CD4-positive, alpha-beta T cell treated with Interleukin-15 for 4 hours (primary cell): Measurements from ENCODE around the gene EDEM1.

Source experiments
- DNase-seq: peaks from one replicate; pipeline ENCODE4 v3.0.0-alpha.2; 2020; ENCODE audit warnings: low spot score

The EDEM1 gene

DNA sequence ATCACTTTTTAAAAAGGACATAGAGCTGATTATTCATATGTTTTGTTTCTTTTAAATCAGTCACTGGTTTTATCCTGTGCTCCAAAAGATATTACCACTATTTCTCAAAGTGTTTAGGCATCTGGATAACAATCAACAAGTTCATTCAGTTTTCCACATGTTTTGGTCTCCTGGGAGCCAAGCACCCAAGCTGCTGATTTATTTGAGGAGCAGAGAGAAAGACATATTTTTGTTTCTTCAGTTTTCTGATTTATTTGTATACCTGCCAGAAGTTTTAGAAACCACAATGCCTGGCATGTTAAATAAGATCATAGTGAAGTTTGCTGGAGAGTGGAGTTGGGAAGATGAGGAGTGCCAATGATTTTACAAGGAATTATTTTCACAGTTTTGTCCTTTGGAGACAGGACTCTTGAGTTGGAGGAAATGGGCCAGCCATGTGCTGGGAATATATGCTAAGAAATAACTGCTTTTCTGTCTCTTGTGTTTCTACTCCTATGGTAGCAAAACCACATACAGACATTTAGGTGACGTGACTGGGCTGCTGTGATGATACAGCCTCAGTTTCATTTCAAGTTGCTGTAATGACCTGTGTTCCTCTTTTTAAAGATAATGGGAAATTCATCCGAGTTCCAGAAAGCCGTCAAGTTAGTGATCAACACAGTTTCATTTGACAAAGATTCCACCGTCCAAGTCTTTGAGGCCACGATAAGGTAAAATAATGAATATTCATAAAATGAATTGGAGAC is 11.7 kb downstream of the EDEM1 start:
- DNase-seq, result no peak

DNA sequence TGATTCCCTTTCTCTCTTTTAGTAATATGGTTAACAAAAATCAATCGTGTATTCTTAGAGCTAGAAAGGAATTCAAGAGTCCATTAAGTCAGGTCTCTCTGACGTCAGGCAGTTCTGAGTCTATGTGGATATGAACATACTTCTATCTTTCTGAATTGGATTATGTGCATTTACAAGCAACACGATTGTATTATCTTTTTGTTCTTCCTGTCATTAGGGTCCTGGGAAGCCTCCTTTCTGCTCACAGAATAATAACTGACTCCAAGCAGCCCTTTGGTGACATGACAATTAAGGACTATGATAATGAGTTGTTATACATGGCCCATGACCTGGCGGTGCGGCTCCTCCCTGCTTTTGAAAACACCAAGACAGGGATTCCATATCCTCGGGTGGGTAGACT is 14.0 kb downstream of the EDEM1 start:
- no peak for DNase-seq

DNA sequence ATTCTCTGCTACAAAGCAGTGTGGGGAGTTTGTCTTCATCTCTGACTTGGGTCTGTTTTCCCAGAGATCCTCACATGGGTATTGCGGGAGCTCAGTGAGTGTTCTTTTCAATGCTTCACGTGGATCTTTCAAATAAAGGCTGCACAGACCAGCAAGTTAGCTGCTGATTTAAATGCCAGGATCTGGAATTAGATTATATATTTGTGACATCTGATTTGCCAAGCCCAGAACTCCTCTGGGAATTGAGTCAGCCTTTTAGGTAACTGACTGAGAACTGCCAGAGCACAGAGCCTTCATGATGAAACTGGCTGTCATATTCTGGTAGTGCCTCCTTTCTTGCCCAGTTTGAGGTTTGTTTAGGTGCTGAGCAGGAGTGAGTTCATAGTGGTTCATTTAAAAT is 14.7 kb downstream of the EDEM1 start:
- DNase-seq, result no peak

DNA sequence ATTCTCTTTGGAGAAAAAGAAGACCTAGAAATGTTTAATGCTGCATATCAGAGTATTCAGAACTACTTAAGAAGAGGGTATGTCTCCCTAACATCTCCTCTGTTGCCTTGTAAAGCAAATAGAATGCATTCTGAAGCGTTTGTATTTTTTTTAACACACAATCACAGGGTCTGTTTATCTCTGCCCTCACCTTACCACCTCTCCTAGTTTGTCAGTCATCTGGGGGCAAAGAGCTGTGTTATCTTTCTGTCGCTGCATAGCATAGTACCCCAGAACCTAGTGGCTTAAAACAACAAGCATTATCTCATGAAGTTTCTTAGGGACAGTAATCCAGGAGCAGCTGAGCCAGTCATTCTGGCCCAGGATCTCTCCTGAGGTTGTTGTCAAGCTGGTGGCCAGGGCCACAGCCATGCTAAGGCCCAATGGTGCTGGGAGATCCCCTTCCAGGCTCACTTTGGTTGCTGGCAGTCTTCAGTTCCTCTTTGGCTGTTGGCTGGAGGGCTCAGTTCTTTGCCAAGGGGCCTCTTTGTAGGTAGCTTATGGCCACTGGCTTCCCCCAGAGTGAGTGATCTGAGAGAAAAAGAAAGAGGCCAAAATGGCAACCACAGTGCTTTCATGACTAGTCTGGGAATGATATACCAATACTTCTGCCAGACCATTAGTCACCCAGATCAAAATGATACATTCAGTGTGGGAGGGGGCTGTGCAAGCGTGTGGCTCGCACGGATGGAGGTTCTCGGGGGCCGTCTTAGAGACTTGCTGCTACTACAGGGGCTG is 17.8 kb downstream of the EDEM1 start:
- no peak for DNase-seq

DNA sequence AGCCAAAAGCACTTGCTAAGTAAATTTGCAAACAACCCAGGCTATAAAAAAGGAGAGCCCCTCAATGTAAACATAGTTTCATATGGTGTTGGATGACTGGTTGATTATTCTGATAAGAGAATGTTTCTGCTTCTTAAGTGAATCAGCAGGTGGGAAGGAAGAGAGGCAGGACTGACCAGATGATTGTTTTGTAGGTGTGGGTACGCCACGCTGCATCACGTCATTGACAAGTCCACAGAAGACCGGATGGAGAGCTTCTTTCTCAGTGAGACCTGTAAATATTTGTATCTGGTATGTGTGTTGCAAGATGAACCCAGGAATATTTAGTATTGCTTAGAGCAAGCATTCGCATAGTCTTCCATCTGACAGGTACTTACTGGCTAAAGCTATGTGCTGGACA is 23.4 kb downstream of the EDEM1 start:
- DNase-seq, result no peak

DNA sequence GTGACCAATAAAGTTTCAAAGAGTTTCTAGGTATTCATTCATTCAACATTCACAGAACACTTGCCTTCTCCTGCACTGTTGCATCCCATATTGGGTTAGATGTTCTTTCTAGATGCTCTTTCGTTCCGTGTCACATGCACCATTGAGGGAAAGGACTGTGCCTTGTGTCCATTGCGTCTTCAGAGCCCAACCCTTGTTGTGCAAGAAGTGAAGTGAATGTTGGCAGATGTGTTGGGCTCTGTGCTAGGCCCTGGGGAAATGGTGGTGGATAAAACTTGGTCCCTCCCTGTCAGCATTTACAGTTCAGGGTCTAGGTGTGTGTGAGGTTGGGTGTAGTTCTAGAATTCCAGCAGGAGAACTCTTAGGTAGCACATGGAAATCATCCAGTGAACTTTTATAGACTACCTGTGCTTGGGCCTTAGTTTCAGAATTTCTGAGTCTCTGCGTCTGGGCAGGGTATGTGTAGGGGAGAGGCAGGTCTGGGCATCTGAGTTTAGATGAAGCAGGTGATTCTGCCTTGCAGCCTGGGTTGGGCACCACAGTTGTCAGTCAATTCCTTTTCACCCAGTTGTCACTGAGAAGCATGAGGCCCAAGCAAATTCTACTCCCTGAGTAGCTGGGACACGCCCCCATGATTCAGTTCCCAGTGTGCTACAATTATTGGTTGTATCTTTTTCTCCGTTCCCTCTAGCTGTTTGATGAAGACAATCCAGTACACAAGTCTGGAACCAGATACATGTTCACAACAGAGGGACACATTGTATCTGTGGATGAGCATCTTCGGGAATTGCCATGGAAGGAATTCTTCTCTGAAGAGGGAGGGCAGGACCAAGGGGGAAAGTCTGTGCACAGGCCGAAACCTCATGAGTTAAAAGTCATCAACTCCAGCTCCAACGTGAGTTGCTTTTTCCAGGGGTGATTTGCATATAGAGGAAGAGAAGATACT is 25.4 kb downstream of the EDEM1 start:
- no peak for DNase-seq

DNA sequence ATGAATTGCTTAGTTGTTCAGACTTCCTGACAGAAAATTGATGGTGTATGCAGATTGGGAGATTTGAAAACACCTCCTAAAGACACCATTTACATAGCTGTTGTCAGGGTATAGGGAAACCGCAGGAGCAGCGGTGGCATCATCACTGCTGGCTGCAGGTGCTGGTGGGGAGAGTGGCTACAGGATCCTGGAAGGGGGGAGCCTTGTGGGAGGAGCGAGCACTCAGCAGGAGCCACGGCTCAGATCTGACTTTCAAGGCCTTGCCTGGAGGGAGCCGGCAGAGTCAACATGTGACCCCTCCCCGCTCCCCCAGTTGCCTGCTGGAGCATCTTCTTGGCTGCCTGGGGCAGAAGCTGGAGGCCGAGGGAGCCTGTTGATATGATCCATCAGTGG is 26.1 kb downstream of the EDEM1 start:
- no peak for DNase-seq

DNA sequence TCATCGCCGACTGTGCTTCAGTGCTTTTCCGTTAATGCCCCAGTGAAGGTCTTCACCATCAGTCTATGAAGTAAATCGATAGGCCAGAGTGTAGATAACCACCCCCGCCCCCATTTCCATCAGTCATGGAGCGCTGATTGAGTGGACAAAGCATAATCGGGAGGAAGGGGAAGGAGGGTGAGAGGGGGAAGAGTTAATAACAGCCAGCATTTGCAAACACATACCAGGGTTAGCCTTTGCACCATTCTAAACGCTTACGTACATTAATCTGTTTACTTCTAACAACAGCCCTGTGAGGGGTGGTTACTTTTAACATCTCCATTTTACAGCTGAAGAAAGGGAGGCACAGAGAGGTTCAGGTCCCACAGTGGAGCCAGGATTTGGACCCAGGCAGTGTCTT is 26.8 kb downstream of the EDEM1 start:
- no peak for DNase-seq

DNA sequence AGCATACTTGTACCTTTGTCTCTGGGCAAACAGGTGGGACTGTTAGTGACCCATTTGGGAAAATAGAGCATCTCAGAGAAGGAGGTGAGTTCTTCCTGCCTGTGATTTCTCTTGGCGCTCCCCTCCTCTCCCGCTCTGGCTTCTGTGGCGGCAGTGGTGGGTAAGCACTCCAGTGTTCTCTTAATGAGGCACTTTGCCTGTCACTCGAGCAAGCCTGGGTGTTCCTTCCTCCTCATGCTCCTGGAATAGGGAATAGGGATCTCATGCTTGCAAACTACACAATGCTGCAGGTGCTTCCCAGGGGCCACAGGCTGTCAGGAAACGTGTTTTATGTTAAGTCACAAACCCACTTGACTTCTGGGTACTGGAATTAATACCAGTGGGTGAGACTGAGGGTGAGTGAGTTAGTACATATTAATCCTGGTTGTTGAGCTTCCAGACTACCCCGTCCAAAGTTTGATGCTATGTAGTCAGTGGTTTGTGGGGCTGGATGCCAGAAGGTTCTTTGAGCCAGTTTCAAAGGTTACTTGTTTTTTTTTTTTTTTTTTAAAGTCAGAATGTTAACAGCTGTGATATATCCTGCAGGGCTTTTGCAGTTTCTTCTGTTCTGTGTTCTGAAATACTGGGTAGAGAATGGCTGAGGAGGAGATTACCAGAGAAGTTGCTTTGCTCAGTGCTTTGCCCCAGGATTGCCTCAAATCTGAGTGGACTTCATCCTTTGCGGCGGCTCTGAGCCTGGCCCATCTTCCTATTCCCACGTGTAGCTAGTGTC is 30.5 kb downstream of the EDEM1 start:
- DNase-seq, result no peak

DNA sequence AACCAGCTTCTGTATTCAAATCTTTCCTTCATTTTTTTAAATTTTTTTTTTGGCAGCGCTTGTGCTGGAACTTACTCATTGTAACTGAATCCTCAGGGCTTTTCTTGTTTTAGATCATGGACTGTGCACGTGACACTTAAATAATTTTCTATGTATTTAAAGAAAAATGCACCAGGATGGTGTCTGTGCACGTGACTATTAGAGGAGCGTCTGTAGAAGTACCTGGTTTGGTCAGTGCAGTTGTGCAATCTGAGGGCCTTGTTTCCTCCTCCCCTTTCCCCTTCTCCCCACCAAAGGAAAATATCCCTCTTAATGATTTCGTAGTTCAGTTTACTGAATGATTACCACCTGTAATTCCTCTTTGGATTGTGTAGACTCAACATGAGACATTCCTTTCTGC is 31.3 kb downstream of the EDEM1 start:
- no peak for DNase-seq

DNA sequence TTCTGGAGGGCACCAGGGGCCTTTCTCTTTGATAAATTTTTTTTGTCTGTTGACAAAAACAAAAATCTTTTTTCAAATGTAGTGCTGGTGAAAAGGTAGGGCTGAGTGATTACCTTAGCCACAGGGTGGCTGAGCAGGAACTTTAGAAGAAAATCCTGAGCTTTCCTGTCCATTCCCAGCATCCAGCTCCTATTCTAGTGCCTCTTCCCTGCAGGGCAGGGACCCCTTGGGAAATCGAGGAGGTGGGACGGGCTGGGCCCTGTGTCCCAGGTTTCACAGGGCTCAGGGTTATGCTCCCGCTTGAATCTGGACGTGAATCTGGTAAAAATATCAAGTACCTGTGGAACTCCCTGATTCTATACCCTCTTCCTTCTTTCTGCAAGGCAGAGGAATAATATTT is 31.7 kb downstream of the EDEM1 start:
- DNase-seq, result no peak

DNA sequence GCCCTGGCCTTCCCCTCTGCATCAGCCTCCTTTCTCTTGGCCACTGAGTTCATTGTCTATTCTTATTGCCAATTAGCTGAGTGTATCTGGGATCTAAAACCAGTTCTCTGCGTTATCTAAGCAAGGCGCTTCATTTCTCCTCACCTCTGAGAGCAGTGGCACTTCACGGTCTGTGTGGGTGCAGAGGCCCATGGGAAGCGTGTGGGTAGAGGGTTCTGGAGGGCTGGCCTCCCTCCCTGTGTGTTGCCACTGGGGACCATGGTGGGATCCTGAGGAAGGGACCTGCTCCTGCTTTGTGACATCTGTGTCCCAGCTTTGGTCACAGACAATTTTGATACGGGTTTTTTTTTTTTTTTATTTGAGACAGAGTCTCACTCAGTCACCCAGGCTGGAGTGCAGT is 32.7 kb downstream of the EDEM1 start:
- no peak for DNase-seq

DNA sequence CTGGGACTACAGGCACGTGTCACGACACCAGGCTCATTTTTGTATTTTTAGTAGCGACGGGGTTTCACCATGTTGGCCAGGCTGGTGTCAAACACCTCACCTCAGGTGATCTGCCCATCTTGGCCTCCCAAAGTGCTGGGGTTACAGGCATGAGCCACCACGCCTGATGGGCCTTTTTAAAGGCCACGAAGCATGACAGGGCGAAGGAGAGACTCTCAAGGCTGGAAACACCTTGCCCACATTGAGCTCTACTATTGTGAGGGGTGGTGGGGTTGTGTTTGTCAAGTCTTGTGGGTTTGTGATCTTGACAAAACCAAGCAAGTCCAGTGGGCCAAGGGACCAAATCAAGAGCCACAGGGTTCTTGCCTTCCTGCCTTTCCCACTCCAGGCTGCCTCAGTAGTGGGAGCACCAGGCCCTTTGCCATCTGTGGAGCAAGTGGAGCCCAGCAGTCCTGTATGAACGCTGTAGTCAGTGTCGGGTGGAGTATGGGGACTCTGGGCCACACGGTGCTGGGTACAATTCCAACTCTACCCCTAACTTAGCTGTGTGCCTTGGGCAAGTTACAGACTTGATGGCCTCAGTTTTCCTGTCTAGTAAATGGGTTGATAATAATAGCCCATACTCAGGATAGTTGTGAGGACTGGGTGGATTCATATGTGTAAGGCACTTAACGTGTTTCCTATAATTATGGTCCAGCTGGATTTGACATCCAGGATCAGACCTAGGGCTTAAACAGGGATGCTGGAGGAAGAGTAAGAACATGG is 33.3 kb downstream of the EDEM1 start:
- DNase-seq, result no peak

DNA sequence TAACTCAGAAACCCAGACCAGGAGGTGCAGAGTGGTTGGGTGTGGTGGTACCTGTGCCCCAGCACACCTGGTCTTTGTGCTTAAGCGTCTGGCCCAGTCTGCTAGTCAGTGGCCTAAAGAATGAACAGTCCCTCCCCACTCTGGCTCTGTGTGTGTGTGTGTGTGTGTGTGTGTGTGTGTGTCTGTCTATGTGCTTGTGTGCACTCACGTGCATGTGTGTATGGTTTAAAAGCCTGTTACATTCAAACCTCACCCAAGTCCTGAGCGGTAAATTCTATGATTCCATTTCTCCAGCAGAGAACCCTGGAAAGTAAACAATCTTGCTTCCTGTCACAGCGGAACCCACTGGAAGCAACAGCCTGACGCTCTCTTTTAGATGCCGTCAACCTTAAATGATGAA is 34.2 kb downstream of the EDEM1 start:
- DNase-seq, result no peak

DNA sequence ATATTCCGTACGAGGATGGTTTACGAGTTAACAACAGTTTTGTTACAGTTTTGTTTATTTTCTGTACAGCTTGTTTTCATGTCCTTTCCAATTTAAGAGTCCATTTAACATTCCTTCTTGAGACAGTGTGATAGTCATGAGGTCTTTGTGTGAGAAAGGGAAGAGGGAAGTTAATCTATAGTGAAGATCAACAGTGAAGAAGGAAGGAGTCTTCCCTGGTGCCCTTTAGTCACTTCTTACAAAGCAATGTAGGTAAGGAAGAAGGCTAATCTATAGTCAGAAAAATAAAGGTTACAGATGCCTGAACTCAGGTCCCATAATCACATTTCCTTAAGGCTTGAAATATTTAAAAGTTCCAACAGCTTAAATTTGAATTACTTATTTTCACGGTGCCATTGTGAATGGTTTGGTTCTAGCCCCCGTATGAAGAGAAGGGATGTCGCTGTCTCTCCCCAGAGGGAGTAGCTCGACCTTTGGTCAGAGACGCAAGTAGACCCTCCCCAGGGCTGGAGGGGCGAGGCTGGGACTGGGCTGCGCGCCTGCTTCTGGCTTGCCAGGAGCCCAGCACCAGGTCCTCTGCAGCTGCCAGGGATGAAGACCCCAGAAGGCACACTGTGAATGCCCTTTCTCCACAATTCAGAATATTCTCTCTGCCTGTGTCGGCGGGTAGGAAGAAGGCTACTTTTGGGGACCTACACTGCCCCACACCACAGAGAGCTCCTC is 34.9 kb downstream of the EDEM1 start:
- DNase-seq, result no peak

DNA sequence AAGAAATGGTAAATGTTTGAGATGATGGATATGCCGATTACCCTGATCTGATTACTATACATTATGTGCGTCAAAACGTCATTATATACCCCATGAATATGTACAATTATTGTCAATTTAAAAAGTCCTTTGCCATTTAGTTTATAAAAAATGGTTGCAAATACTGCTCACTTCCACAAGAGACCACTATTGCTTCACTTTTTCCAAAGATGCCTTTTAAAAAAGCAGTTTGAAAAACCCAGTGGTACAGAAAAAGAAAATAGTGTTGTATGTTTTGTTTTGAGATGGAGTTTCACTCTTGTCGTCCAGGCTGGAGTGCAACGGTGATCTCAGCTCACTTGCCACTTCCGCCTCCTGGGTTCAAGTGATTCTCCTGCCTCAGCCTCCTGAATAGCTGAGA is 39.3 kb downstream of the EDEM1 start:
- no peak for DNase-seq

DNA sequence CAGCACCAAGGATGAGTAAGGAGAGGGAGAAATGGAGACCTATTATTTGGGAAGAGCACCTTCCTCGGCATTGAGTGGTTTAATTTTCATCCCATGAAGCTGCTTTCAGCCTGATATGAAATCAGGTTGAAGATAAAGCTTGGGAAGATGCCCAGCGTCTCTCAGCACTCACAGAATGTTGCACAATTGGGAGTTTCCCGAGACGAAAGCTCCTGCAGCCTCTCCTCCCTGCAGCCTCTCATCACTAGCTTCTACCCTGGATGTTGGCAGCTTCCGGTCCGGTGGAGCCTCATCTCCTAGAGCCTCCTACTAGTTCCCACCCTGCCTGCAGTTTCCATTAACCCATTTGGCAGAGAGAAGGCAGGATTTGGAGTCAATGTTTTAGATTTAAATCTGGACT is 40.3 kb downstream of the EDEM1 start:
- DNase-seq, result no peak

DNA sequence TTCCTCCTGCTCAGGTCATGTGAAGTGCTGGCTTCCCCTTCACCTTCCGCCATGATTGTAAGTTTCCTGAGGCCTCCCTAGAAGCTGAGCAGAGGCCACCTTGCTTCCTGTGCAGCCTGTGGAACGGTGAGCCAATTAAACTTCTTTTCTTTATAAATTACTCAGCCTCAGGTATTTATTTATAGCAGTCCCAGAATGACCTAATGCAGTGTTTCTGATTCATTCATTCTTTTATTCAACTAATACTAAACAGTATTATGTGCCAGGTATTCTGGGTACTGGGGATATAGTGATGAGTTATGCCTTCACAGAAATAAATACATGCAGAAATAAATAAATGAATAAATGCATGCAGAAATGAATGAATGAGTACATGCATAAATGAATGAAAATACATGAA is 41.9 kb downstream of the EDEM1 start:
- no peak for DNase-seq

DNA sequence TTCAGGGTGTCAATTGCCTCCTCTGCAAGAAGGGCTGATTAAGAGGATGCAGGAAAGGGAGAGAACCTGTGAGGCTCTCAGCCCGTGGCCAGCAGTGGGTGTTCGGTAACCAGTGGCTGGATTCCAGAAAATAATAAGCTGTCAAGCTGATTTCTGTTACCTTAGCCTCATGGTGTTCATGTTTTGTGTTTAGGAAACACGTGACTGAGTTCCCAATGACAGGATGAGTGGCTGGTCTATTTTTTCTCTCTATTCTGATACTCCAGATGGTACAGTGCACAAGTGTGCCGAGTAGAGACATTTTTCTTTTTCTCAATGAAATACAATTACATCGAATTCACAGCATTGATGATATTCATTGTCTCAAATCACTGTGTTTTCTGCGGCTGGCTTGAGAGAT is 43.6 kb downstream of the EDEM1 start:
- no peak for DNase-seq

DNA sequence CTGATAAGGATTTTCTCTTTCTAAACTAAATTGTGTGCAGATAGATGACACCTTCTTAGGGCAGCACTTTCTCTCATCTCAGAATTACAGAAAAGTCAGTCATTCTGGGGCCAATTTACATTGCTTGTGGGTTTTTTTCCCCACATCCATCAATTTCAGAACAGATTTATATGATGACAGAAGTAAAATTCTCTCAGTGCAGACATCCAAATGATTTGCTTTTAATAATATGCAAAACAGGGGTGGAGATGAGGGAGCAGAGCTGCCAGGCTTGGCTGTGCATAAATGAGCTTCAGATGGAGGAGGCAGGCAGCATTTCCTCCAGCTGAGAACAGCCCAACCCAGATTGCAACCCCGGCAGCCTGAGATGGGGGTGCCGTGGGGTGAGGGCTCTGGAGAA is 44.0 kb downstream of the EDEM1 start:
- DNase-seq, result no peak

DNA sequence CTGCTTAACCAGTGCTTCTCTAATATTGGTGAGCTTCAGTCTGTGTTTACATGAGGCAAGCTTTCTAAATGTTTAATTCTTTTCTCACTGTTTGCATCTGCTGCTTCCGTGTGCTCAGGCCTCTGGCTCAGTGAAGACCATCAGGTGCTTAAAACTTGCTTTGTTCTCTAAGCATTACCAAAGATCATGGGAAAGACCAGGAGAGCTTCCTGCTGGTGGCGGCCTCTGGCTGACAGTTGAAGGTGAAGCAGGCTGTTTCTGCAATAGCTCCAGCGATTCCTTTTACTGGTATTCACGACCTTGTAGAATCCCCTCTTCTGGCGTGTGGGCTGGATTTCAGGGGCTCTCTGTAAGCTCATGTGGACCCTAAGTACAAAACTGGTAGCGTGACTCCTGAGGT is 45.1 kb downstream of the EDEM1 start:
- DNase-seq, result no peak
